Activated naive CD4-positive, alpha-beta T cell treated with anti-CD3 and anti-CD28 coated beads for 36 hours (primary cell): ENCODE results near the gene CALML5. TPM values are rescaled to one million over a fixed set of nuclear protein-coding genes. Genes with fewer than 3 reads are reported as not detected.

Source experiments
- CTCF ChIA-PET: fragments of 350-600 bp; sonication (Branson Sonifier 250); formaldehyde crosslinking; loops from one replicate; lab custom pipeline; 2021; ENCODE audit warnings: antibody characterized with exemption; lab: Charles Lee
- DNase-seq: peaks from one replicate; pipeline ENCODE4 v3.0.0-alpha.2; 2020
- H3K27ac Mint-ChIP-seq: one replicate; pipeline ENCODE4 v1.8.0; 2021; ENCODE audit warnings: mild to moderate bottlenecking, mixed read lengths
- H3K27me3 Mint-ChIP-seq: one replicate; pipeline ENCODE4 v1.8.0; 2021; ENCODE audit warnings: low read depth, mixed read lengths
- H3K36me3 Mint-ChIP-seq: one replicate; pipeline ENCODE4 v1.8.0; 2021; ENCODE audit warnings: low read depth, mixed read lengths
- H3K4me1 Mint-ChIP-seq: one replicate; pipeline ENCODE4 v1.8.0; 2021; ENCODE audit warnings: low read depth, mixed read lengths
- H3K4me3 Mint-ChIP-seq: one replicate; pipeline ENCODE4 v1.8.0; 2021; ENCODE audit warnings: mild to moderate bottlenecking, moderate library complexity, mixed read lengths
- H3K9me3 Mint-ChIP-seq: one replicate; pipeline ENCODE4 v1.8.0; 2021; ENCODE audit warnings: mixed read lengths
- intact Hi-C: fragments of 100-400 bp; cut with micrococcal nuclease; formaldehyde crosslinking; loops from one replicate; pipeline ENCODE4 v1.15.1; 2023
- total RNA-seq, 2 experiments: library from RNA; stranded (reverse); gene quantifications; one replicate each; pipeline ENCODE4 v1.2.3, GENCODE V29; 2021

CALML5 gene
- total RNA-seq, 2 experiments from 2014 or later: not detected

GRCh38 chr10:5531558-5532306, 32.4 kb upstream of the CALML5 start:
- Mint-ChIP-seq H3K27ac (no peak overlapping the region), H3K4me3 (no peak overlapping the region), H3K9me3 (no peaks in the 10 kb centered on the region), H3K4me1 (no peaks in the 10 kb centered on the region), H3K36me3 (no peaks in the 10 kb centered on the region), H3K27me3 (no peaks in the 10 kb centered on the region)
- intact Hi-C loops: no loop called here
- no peak for DNase-seq
- CTCF ChIA-PET: interaction anchor here (0.5 kb wide), 1 partner anchor 13 kb away, joined by 3 read pairs; no protein-coding TSS in a partner anchor

GRCh38 chr10:5530846-5531557, 31.6 kb upstream of the CALML5 start:
- no peak for DNase-seq
- Mint-ChIP-seq H3K4me3 (no peak overlapping the region), H3K27me3 (no peaks in the 10 kb centered on the region), H3K4me1 (no peaks in the 10 kb centered on the region), H3K36me3 (no peaks in the 10 kb centered on the region), H3K9me3 (no peaks in the 10 kb centered on the region), H3K27ac (no peak overlapping the region)
- intact Hi-C loops: no loop called here
- CTCF ChIA-PET: interaction anchor here (0.7 to 1.5 kb wide), 3 partner anchors 27 to 92 kb away, joined by 3 to 4 read pairs (median 3); no protein-coding TSS in a partner anchor

GRCh38 chr10:5530412-5530806, 31.0 kb upstream of the CALML5 start:
- H3K4me3 Mint-ChIP-seq: no peak overlapping the region
- no peaks in the 10 kb centered on the region for H3K27me3 Mint-ChIP-seq
- intact Hi-C loops: no loop called here
- CTCF ChIA-PET: interaction anchor here (0.7 to 1.5 kb wide), 3 partner anchors 26 to 93 kb away, joined by 3 to 4 read pairs (median 3); no protein-coding TSS in a partner anchor
- DNase-seq: no peak
- no peaks in the 10 kb centered on the region for H3K4me1 Mint-ChIP-seq
- H3K9me3 Mint-ChIP-seq: no peaks in the 10 kb centered on the region
- no peaks in the 10 kb centered on the region for H3K36me3 Mint-ChIP-seq
- no peak overlapping the region for H3K27ac Mint-ChIP-seq

- no peaks in the 10 kb centered on the region for H3K36me3 Mint-ChIP-seq
- no peaks in the 10 kb centered on the region for H3K9me3 Mint-ChIP-seq
- CTCF ChIA-PET: interaction anchor here (0.7 to 1.5 kb wide), 3 partner anchors 26 to 93 kb away, joined by 3 to 4 read pairs (median 3); no protein-coding TSS in a partner anchor
- intact Hi-C loops: no loop called here
- H3K27ac Mint-ChIP-seq: no peak overlapping the region
- no peaks in the 10 kb centered on the region for H3K27me3 Mint-ChIP-seq
- no peaks in the 10 kb centered on the region for H3K4me1 Mint-ChIP-seq
- no peak overlapping the region for H3K4me3 Mint-ChIP-seq
- DNase-seq: no peak
Measured at GRCh38 chr10:5529702-5530411, 30.5 kb upstream of the CALML5 start.

- intact Hi-C loops: no loop called here
Measured at GRCh38 chr10:5528989-5529701, 29.8 kb upstream of the CALML5 start.

GRCh38 chr10:5527332-5528200, 28.2 kb upstream of the CALML5 start:
- intact Hi-C loops: no loop called here
- Mint-ChIP-seq H3K27ac (no peak overlapping the region), H3K27me3 (no peaks in the 10 kb centered on the region), H3K4me1 (no peaks in the 10 kb centered on the region), H3K4me3 (no peak overlapping the region), H3K9me3 (no peaks in the 10 kb centered on the region), H3K36me3 (no peaks in the 10 kb centered on the region)
- no peak for DNase-seq
- CTCF ChIA-PET: interaction anchor here (0.6 kb wide), 1 partner anchor 102 kb away, joined by 4 read pairs; no protein-coding TSS in a partner anchor

More at GRCh38 chr10:5528989-5529701, 29.8 kb upstream of the CALML5 start:
- H3K4me3 Mint-ChIP-seq: no peak overlapping the region
- H3K36me3 Mint-ChIP-seq: no peaks in the 10 kb centered on the region
- H3K4me1 Mint-ChIP-seq: no peaks in the 10 kb centered on the region
- peak; percentile 3 for DNase-seq
- H3K27ac Mint-ChIP-seq: no peak overlapping the region
- H3K9me3 Mint-ChIP-seq: no peaks in the 10 kb centered on the region
- CTCF ChIA-PET: no interaction called here
- H3K27me3 Mint-ChIP-seq: no peaks in the 10 kb centered on the region

- no peaks in the 10 kb centered on the region for H3K27me3 Mint-ChIP-seq
- DNase-seq: no peak
- no peaks in the 10 kb centered on the region for H3K4me1 Mint-ChIP-seq
- intact Hi-C loops: no loop called here
- H3K27ac Mint-ChIP-seq: no peak overlapping the region
- CTCF ChIA-PET: no interaction called here
- H3K9me3 Mint-ChIP-seq: no peaks in the 10 kb centered on the region
- H3K36me3 Mint-ChIP-seq: no peaks in the 10 kb centered on the region
- H3K4me3 Mint-ChIP-seq: no peak overlapping the region
Measured at GRCh38 chr10:5526691-5527331, 27.4 kb upstream of the CALML5 start.

- no peak for DNase-seq
- Mint-ChIP-seq H3K36me3 (no peaks in the 10 kb centered on the region), H3K27ac (no peak overlapping the region), H3K4me3 (no peak overlapping the region), H3K4me1 (no peaks in the 10 kb centered on the region), H3K27me3 (no peaks in the 10 kb centered on the region), H3K9me3 (no peaks in the 10 kb centered on the region)
- CTCF ChIA-PET: interaction anchor here (0.5 to 0.7 kb wide), 3 partner anchors 83 to 711 kb away, joined by 3 to 5 read pairs (median 4); no protein-coding TSS in a partner anchor
- intact Hi-C loops: no loop called here
Measured at GRCh38 chr10:5525561-5526341, 26.4 kb upstream of the CALML5 start.

- intact Hi-C loops: no loop called here
- DNase-seq: no peak
- Mint-ChIP-seq H3K36me3 (no peaks in the 10 kb centered on the region), H3K4me1 (no peaks in the 10 kb centered on the region), H3K9me3 (no peaks in the 10 kb centered on the region), H3K27ac (no peak within 1 kb of the TSS), H3K4me3 (no peak within 1 kb of the TSS), H3K27me3 (no peaks in the 10 kb centered on the region)
- CTCF ChIA-PET: interaction anchor here (0.5 kb wide), 1 partner anchor 104 kb away, joined by 5 read pairs; no protein-coding TSS in a partner anchor
Measured at GRCh38 chr10:5524641-5525560, 25.5 kb upstream of the CALML5 start, which contains the start of gene CALML3. Gene CALML3, plus strand, starts transcription at chr10:5524961. Its CDS starts 125 bp downstream, at chr10:5525086.
